Neural cell (in vitro differentiated cells): Measurements from ENCODE around the gene ESF1. TPM values are rescaled to one million over a fixed set of nuclear protein-coding genes. Genes with fewer than 3 reads are reported as not detected.

Experiments
- H2AFZ ChIP-seq: fragments of 200-600, 300-800 bp; sonication (generic), shearing (Covaris generic); 2 replicates; pipeline ENCODE4 v1.6.0; 2014; ENCODE audit warnings: low read depth, mild to moderate bottlenecking, antibody characterized with exemption, low read length, moderate library complexity
- H3F3A ChIP-seq: fragments of 200-600 bp; shearing (Covaris generic); 2 replicates; pipeline ENCODE4 v1.6.1; 2016; ENCODE audit warnings: mild to moderate bottlenecking, moderate library complexity, mixed read lengths, antibody characterized with exemption, low read length; ENCODE audit not compliant: insufficient read depth, poor library complexity, severe bottlenecking
- H3K27ac ChIP-seq: fragments of 200-600, 300-800 bp; sonication (generic), shearing (Covaris generic); 2 replicates; pipeline ENCODE4 v1.5.1; 2014; ENCODE audit warnings: mild to moderate bottlenecking, low read length, moderate library complexity
- H3K27me3 ChIP-seq: fragments of 300-800, 200-600 bp; sonication (generic), shearing (Covaris generic); 2 replicates; pipeline ENCODE4 v1.6.0; 2014; ENCODE audit warnings: mild to moderate bottlenecking, low read depth, low read length, moderate library complexity; ENCODE audit not compliant: insufficient read depth
- H3K36me3 ChIP-seq: fragments of 300-800, 200-600 bp; sonication (generic), shearing (Covaris generic); 2 replicates; pipeline ENCODE4 v1.5.1; 2014; ENCODE audit warnings: mild to moderate bottlenecking, antibody characterized with exemption, low read length, moderate library complexity; ENCODE audit not compliant: insufficient read depth
- H3K4me2 ChIP-seq: fragments of 300-800, 200-600 bp; sonication (generic), shearing (Covaris generic); 2 replicates; pipeline ENCODE4 v1.6.0; 2014; ENCODE audit warnings: mild to moderate bottlenecking, low read length
- H3K4me3 ChIP-seq: fragments of 300-800, 200-600 bp; sonication (generic), shearing (Covaris generic); 2 replicates; pipeline ENCODE4 v1.5.1; 2014; ENCODE audit warnings: mild to moderate bottlenecking, low read length, moderate library complexity
- H3K79me2 ChIP-seq: fragments of 200-600 bp; shearing (Covaris generic); replicated peaks from 2 replicates; pipeline ENCODE4 v1.6.0; 2014; ENCODE audit warnings: mild to moderate bottlenecking, low read length, moderate library complexity; ENCODE audit not compliant: insufficient read depth
- H3K9ac ChIP-seq: fragments of 300-800, 200-600 bp; sonication (generic), shearing (Covaris generic); 2 replicates; pipeline ENCODE4 v1.6.1; 2016; ENCODE audit warnings: mild to moderate bottlenecking, low read length, mixed read lengths
- H3K9me2 ChIP-seq: fragments of 200-600 bp; shearing (Covaris generic); 2 replicates; pipeline ENCODE4 v1.6.1; 2016; ENCODE audit warnings: mild to moderate bottlenecking, low read length, mixed read lengths; ENCODE audit not compliant: insufficient read depth
- H3K9me3 ChIP-seq: fragments of 200-600, 300-800 bp; sonication (generic), shearing (Covaris generic); 2 replicates; pipeline ENCODE4 v1.6.1; 2016; ENCODE audit warnings: mild to moderate bottlenecking, mixed run types, low read length, moderate library complexity, mixed read lengths
- H4K20me1 ChIP-seq: fragments of 200-600 bp; shearing (Covaris generic); 2 replicates; pipeline ENCODE4 v1.6.1; 2016; ENCODE audit warnings: mild to moderate bottlenecking, mixed run types; ENCODE audit not compliant: insufficient read depth
- EP300 ChIP-seq: fragments of 450-650 bp; conservative IDR thresholded peaks from 2 replicates; pipeline ENCODE4 v1.6.1; 2014; ENCODE audit warnings: antibody characterized with exemption, mild to moderate bottlenecking, moderate library complexity; ENCODE audit not compliant: poor library complexity, severe bottlenecking
- EZH2 ChIP-seq: fragments of 200-600, 300-800 bp; shearing (Covaris generic), sonication (generic); IDR thresholded peaks from 2 replicates; pipeline ENCODE4 v1.6.1; 2014; ENCODE audit warnings: antibody characterized with exemption, low read length, borderline replicate concordance, mild to moderate bottlenecking; ENCODE audit not compliant: insufficient read depth, poor library complexity, severe bottlenecking
- MXI1 ChIP-seq: fragments of 450-650 bp; conservative IDR thresholded peaks from 2 replicates; pipeline ENCODE4 v1.6.1; 2014; ENCODE audit warnings: antibody characterized with exemption, mild to moderate bottlenecking; ENCODE audit not compliant: poor library complexity, severe bottlenecking
- POLR2AphosphoS5 ChIP-seq: IDR thresholded peaks from 2 replicates; pipeline ENCODE4 v1.6.1; 2012
- RAD21 ChIP-seq: fragments of 450-650 bp; conservative IDR thresholded peaks from 2 replicates; pipeline ENCODE4 v1.6.1; 2014; ENCODE audit warnings: antibody characterized with exemption, mild to moderate bottlenecking, moderate library complexity
- REST ChIP-seq: IDR thresholded peaks from 2 replicates; pipeline ENCODE4 v1.6.1; 2012; ENCODE audit warnings: borderline replicate concordance
- SMC3 ChIP-seq: fragments of 450-650 bp; conservative IDR thresholded peaks from 2 replicates; pipeline ENCODE4 v1.6.1; 2014; ENCODE audit warnings: antibody characterized with exemption, mild to moderate bottlenecking, moderate library complexity; ENCODE audit not compliant: poor library complexity
- TAF1 ChIP-seq: IDR thresholded peaks from 2 replicates; pipeline ENCODE4 v1.6.1; 2012; ENCODE audit warnings: low read depth
- polyA plus RNA-seq: library from polyadenylated mRNA; depleted of rRNA; stranded (reverse); fragments of >200 nt; gene quantifications from 2 replicates; pipeline ENCODE4 v1.2.3, GENCODE V29; 2014
- TF ChIP-seq, protein P1 (sequence below): fragments of 450-650 bp; IDR thresholded peaks from 2 replicates; pipeline ENCODE4 v1.5.1; 2014; ENCODE audit warnings: antibody characterized with exemption, mild to moderate bottlenecking, moderate library complexity; ENCODE audit not compliant: poor library complexity, severe bottlenecking

The ESF1 gene
- polyA plus RNA-seq, 1 donor from 2014 or later: 10.0 TPM

DNA sequence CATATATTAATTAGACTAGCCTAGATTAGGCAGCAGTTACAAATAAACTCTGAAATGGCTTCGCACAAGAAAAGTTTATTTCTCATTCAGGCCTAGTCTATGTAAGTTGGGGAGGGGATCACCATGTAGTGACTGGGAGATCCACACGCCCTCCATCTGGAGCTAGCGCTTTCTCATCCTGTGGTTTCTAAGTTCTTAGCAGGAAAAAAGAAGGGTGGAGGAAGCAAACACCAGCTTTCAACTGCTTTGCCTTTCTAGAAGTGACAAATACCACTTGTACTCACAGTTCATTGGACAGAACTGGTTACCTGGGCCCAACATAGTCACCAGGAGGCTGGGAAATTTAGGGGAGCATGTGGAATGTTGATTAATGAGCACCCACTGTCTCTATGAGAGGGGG lies 46.8 kb upstream of the ESF1 start:
- H2AFZ ChIP-seq: no peak overlapping the region
- H3K9ac ChIP-seq: no peak overlapping the region
- H3K27me3 ChIP-seq: no peaks in the 10 kb centered on the region
- H3K9me2 ChIP-seq: no peaks in the 10 kb centered on the region
- H3K9me3 ChIP-seq: no peaks in the 10 kb centered on the region
- TF ChIP-seq, protein P1, sequence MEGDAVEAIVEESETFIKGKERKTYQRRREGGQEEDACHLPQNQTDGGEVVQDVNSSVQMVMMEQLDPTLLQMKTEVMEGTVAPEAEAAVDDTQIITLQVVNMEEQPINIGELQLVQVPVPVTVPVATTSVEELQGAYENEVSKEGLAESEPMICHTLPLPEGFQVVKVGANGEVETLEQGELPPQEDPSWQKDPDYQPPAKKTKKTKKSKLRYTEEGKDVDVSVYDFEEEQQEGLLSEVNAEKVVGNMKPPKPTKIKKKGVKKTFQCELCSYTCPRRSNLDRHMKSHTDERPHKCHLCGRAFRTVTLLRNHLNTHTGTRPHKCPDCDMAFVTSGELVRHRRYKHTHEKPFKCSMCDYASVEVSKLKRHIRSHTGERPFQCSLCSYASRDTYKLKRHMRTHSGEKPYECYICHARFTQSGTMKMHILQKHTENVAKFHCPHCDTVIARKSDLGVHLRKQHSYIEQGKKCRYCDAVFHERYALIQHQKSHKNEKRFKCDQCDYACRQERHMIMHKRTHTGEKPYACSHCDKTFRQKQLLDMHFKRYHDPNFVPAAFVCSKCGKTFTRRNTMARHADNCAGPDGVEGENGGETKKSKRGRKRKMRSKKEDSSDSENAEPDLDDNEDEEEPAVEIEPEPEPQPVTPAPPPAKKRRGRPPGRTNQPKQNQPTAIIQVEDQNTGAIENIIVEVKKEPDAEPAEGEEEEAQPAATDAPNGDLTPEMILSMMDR: no peak
- TF ChIP-seq SMC3 (no peak), TAF1 (no peak), POLR2AphosphoS5 (no peak), RAD21 (no peak), MXI1 (no peak), REST (no peak), EZH2 (no peak), EP300 (no peak)
- H3K27ac ChIP-seq: no peak overlapping the region
- no peaks in the 10 kb centered on the region for H4K20me1 ChIP-seq
- no peaks in the 10 kb centered on the region for H3F3A ChIP-seq
- H3K4me3 ChIP-seq: no peak overlapping the region
- H3K36me3 ChIP-seq: no peaks in the 10 kb centered on the region
- H3K79me2 ChIP-seq: no peaks in the 10 kb centered on the region
- no peak overlapping the region for H3K4me2 ChIP-seq

DNA sequence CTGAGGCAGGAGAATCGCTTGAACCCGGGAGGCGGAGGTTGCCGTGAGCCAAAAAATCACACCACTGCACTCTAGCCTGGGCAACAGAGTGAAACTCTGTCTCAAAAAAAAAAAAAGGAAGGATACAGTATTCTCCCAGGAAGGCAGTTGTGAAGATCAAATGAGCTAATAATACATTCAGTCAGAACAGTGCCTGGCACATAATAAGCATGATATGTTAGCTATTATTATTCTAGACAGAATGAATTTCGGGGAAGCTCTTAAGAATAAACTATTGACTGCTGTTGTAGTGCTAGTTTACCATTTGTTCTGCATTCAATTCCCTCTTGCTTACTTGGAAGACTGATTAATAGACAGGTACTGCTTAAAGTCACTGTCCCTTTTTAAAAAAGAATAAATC lies 40.7 kb upstream of the ESF1 start:
- no peaks in the 10 kb centered on the region for H4K20me1 ChIP-seq
- no peak overlapping the region for H2AFZ ChIP-seq
- H3K4me2 ChIP-seq: no peak overlapping the region
- no peaks in the 10 kb centered on the region for H3K9me2 ChIP-seq
- no peak overlapping the region for H3K27ac ChIP-seq
- no peak overlapping the region for H3K4me3 ChIP-seq
- no peak for TF ChIP-seq SMC3
- TF ChIP-seq EZH2: no peak
- no peak for TF ChIP-seq POLR2AphosphoS5
- no peak for TF ChIP-seq RAD21
- no peak for TF ChIP-seq REST
- no peak for TF ChIP-seq MXI1
- TF ChIP-seq EP300: no peak
- TF ChIP-seq, protein P1: no peak
- TF ChIP-seq TAF1: no peak
- no peaks in the 10 kb centered on the region for H3K27me3 ChIP-seq
- no peak overlapping the region for H3K9ac ChIP-seq
- no peaks in the 10 kb centered on the region for H3F3A ChIP-seq
- H3K36me3 ChIP-seq: no peaks in the 10 kb centered on the region
- H3K79me2 ChIP-seq: no peaks in the 10 kb centered on the region
- H3K9me3 ChIP-seq: no peaks in the 10 kb centered on the region
